ENCODE measurements around the gene VBP1.
"Not testable (repeated sequence)": the region's sequence is repeated elsewhere in the genome, so short reads cannot be mapped to it uniquely, and the experiment has no call there.

Gene VBP1

GRCh38 chrX:155216179-155216939, at the start of gene VBP1:
Gene VBP1, plus strand, starts transcription at chrX:155216460. Its CDS starts 23 bp downstream, at chrX:155216483.
- DNase-seq (ENCODE audit: low read depth in 1 of 2, low spot score in 1 of 2), result peak; percentile 64 to 75

- DNase-seq (ENCODE audit: low read depth in 1 of 2, low spot score in 1 of 2), result no peak
These were observed 46.4 kb upstream of the VBP1 start for GRCh38 chrX:155169881-155170280.

- DNase-seq (ENCODE audit: low read depth in 1 of 2, low spot score in 1 of 2), result no peak
These were observed 36.8 kb upstream of the VBP1 start for GRCh38 chrX:155179346-155179997.

- no peak for DNase-seq (ENCODE audit: low read depth in 1 of 2, low spot score in 1 of 2)
These were observed 27.5 kb upstream of the VBP1 start for GRCh38 chrX:155188786-155189185.

- no peak for DNase-seq (ENCODE audit: low read depth in 1 of 2, low spot score in 1 of 2)
These were observed 5.1 kb upstream of the VBP1 start for GRCh38 chrX:155211208-155211607.

GRCh38 chrX:155213731-155214130, 2.5 kb upstream of the VBP1 start:
- no peak for DNase-seq (ENCODE audit: low read depth in 1 of 2, low spot score in 1 of 2)

GRCh38 chrX:155215443-155216178, 649 bp upstream of the VBP1 start:
- no peak for DNase-seq (ENCODE audit: low read depth in 1 of 2, low spot score in 1 of 2)

- DNase-seq (ENCODE audit: low read depth in 1 of 2, low spot score in 1 of 2), result no peak
These were observed 730 bp downstream of the VBP1 start for GRCh38 chrX:155216940-155217440.

- no peak for DNase-seq (ENCODE audit: low read depth in 1 of 2, low spot score in 1 of 2)
These were observed 2.5 kb downstream of the VBP1 start for GRCh38 chrX:155218777-155219176.

GRCh38 chrX:155221351-155221750, 5.1 kb downstream of the VBP1 start:
- DNase-seq (ENCODE audit: low read depth in 1 of 2, low spot score in 1 of 2), result no peak

GRCh38 chrX:155223746-155224145, 7.5 kb downstream of the VBP1 start:
- DNase-seq (ENCODE audit: low read depth in 1 of 2, low spot score in 1 of 2), result not testable (repeated sequence)

- no peak for DNase-seq (ENCODE audit: low read depth in 1 of 2, low spot score in 1 of 2)
These were observed 9.5 kb downstream of the VBP1 start for GRCh38 chrX:155225774-155226173.

- no peak for DNase-seq (ENCODE audit: low read depth in 1 of 2, low spot score in 1 of 2)
These were observed 14.9 kb downstream of the VBP1 start for GRCh38 chrX:155231163-155231562.

- no peak for DNase-seq (ENCODE audit: low read depth in 1 of 2, low spot score in 1 of 2)
These were observed 19.6 kb downstream of the VBP1 start for GRCh38 chrX:155235891-155236290.

- DNase-seq (ENCODE audit: low read depth in 1 of 2, low spot score in 1 of 2), result no peak
These were observed 21.5 kb downstream of the VBP1 start for GRCh38 chrX:155237719-155238118.

GRCh38 chrX:155242300-155242699, 26.0 kb downstream of the VBP1 start:
- no peak for DNase-seq (ENCODE audit: low read depth in 1 of 2, low spot score in 1 of 2)

GRCh38 chrX:155246748-155247147, 30.5 kb downstream of the VBP1 start:
- DNase-seq (ENCODE audit: low read depth in 1 of 2, low spot score in 1 of 2), result no peak

GRCh38 chrX:155247497-155247896, 31.2 kb downstream of the VBP1 start:
- no peak for DNase-seq (ENCODE audit: low read depth in 1 of 2, low spot score in 1 of 2)

- DNase-seq (ENCODE audit: low read depth in 1 of 2, low spot score in 1 of 2), result no peak
These were observed 35.1 kb downstream of the VBP1 start for GRCh38 chrX:155251391-155251790.

- no peak for DNase-seq (ENCODE audit: low read depth in 1 of 2, low spot score in 1 of 2)
These were observed 43.5 kb downstream of the VBP1 start for GRCh38 chrX:155259752-155260151.

- no peak for DNase-seq (ENCODE audit: low read depth in 1 of 2, low spot score in 1 of 2)
These were observed 46.9 kb downstream of the VBP1 start for GRCh38 chrX:155262970-155263754.

Data from activated T-helper 1 cell treated with anti-CD3 and anti-CD28 coated beads, Interleukin-2, amount 50 U/mL, for 16 hours (primary cell).